T-helper 1 cell treated with Interleukin-12 subunit alpha and Interleukin-12 subunit beta and Interleukin-4 antibody, amounts not matched to agents 30 μg/mL and 1 μg/mL, for 36 hours (primary cell): ENCODE data around the gene SLC19A1.
"Not testable (repeated sequence)": the region's sequence is repeated elsewhere in the genome, so short reads cannot be mapped to it uniquely, and the experiment has no call there.

Experiments
- H3K27ac Mint-ChIP-seq: one replicate; pipeline ENCODE4 v1.8.0; 2021; ENCODE audit warnings: mild to moderate bottlenecking, mixed read lengths
- H3K27me3 Mint-ChIP-seq: one replicate; pipeline ENCODE4 v1.8.0; 2021; ENCODE audit warnings: low read depth, mixed read lengths
- H3K36me3 Mint-ChIP-seq: one replicate; pipeline ENCODE4 v1.8.0; 2021; ENCODE audit warnings: low read depth, mixed read lengths
- H3K4me1 Mint-ChIP-seq: one replicate; pipeline ENCODE4 v1.8.0; 2021; ENCODE audit warnings: low read depth, mixed read lengths
- H3K4me3 Mint-ChIP-seq: one replicate; pipeline ENCODE4 v1.8.0; 2021; ENCODE audit warnings: mild to moderate bottlenecking, moderate library complexity, mixed read lengths
- H3K9me3 Mint-ChIP-seq: one replicate; pipeline ENCODE4 v1.8.0; 2021; ENCODE audit warnings: mixed read lengths

The SLC19A1 gene

DNA sequence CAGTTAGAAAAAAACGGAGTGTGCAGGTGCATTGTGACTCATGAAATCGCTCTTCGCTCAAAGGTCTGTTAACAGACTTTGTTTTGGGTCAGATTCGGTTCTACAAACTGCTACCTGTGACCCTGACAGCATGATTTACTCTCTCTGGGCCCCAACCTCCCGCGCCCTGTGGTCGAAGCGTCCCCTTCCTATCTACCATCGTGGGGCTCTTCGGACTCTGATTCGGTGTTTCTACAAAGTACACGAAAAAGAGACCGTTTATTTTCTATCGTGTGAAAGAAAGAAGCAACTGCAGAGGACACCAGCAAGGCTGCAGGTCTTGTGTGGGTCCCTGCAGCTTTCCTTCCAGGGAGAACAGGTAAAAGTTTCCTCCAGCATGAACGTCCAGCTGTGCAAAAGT lies 29.4 kb upstream of the SLC19A1 start:
- H3K36me3 Mint-ChIP-seq: no peaks in the 10 kb centered on the region
- H3K27ac Mint-ChIP-seq: no peak overlapping the region
- no peaks in the 10 kb centered on the region for H3K9me3 Mint-ChIP-seq
- H3K27me3 Mint-ChIP-seq: peaks cover 23% of the 10 kb centered on the region
- H3K4me1 Mint-ChIP-seq: no peaks in the 10 kb centered on the region
- no peak overlapping the region for H3K4me3 Mint-ChIP-seq

DNA sequence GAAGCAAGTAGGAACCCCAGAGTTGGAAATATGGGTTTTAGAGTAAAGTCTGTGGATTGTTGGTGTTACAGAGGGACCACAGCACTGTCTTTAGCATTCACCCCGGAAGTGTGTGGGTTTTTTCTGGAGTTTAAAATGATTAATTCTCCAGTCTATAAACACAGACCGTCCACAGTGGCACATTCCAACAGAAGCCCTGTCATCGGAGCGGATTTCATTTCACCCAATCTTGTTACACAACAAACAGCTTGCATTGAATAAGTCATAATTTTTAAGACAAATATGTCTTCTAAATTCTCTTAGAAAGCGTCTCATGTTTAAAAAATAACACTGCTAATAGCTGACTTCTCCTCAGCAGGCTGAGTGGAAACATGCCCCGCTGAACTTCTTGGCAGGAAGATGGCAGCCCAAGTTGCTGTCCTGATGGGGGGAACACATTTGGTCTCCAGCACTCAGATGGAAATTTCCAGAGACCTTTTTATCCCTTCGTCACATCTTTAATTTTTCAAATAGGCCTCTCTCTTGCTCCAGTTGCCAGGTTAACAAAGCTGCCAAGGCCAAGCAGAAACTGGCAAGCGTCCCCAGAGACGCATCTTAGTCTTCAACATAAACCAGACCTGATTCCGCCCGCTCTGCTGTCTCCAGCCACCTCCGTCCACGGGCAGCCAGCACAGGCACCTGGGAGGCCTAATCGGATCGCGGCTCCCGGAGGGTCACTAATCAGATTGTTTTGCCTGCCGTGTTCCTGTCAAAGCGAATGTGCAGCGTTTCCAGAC lies 28.8 kb upstream of the SLC19A1 start:
- no peaks in the 10 kb centered on the region for H3K4me1 Mint-ChIP-seq
- H3K36me3 Mint-ChIP-seq: no peaks in the 10 kb centered on the region
- H3K9me3 Mint-ChIP-seq: no peaks in the 10 kb centered on the region
- H3K4me3 Mint-ChIP-seq: no peak overlapping the region
- H3K27me3 Mint-ChIP-seq: peaks cover 23% of the 10 kb centered on the region
- no peak overlapping the region for H3K27ac Mint-ChIP-seq

- Mint-ChIP-seq H3K27ac (no peak overlapping the region), H3K4me3 (no peak overlapping the region), H3K36me3 (no peaks in the 10 kb centered on the region), H3K9me3 (no peaks in the 10 kb centered on the region), H3K27me3 (peaks cover 26% of the 10 kb centered on the region), H3K4me1 (no peaks in the 10 kb centered on the region)
Observed at GRCh38 chr21:45570071-45570470, 27.8 kb upstream of the SLC19A1 start.

DNA sequence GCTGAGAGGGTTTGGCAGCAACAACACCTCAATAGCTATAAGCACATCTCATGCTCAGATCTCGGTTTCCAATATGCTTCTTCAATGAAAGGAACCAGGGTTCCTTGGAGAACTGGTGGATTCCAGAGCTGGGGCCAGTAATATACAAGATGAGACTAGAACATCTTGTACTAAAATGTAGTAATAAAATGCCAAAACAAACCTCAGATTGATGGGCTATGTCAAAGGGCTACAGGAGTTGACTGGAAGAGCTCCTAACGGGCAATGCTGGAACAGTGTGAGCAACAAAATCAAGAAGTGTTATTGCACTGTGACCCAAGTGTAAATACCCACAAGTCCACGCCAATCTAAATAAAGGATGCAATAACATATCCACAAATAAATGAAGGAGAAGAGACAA lies 26.1 kb upstream of the SLC19A1 start:
- no peak overlapping the region for H3K27ac Mint-ChIP-seq
- no peaks in the 10 kb centered on the region for H3K4me1 Mint-ChIP-seq
- no peaks in the 10 kb centered on the region for H3K9me3 Mint-ChIP-seq

GRCh38 chr21:45564137-45564536 lies 21.9 kb upstream of the SLC19A1 start:
- H3K4me3 Mint-ChIP-seq, H3K36me3 Mint-ChIP-seq, H3K4me1 Mint-ChIP-seq, H3K27ac Mint-ChIP-seq, H3K9me3 Mint-ChIP-seq: not testable (repeated sequence)
- peaks cover 50% of the 10 kb centered on the region for H3K27me3 Mint-ChIP-seq

More for the DNA sequence above, 26.1 kb upstream of the SLC19A1 start:
- Mint-ChIP-seq H3K27me3 (peaks cover 35% of the 10 kb centered on the region), H3K36me3 (no peaks in the 10 kb centered on the region), H3K4me3 (no peak overlapping the region)

DNA sequence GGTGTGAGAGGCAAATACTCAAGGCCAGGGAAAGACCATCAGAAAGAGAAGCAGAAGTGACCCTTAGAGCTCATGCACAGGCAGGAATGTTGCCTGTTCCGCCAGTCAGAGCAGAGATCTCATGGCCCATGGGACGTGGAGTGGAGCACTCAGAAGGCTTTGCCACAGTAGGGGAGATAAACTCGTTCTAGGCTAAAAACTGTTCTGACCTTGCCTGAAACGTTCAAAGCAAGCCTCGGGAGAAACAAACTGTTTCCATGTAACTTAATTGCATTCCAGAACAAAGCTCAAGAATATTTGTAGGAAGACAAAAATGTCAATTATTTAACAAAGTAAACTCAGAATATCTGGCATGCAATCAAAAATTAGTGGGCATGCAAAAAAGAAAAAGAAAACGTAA lies 20.7 kb upstream of the SLC19A1 start:
- Mint-ChIP-seq H3K4me3 (no peak overlapping the region), H3K4me1 (no peaks in the 10 kb centered on the region), H3K36me3 (no peaks in the 10 kb centered on the region), H3K27me3 (peaks cover 38% of the 10 kb centered on the region), H3K27ac (no peak overlapping the region), H3K9me3 (no peaks in the 10 kb centered on the region)

DNA sequence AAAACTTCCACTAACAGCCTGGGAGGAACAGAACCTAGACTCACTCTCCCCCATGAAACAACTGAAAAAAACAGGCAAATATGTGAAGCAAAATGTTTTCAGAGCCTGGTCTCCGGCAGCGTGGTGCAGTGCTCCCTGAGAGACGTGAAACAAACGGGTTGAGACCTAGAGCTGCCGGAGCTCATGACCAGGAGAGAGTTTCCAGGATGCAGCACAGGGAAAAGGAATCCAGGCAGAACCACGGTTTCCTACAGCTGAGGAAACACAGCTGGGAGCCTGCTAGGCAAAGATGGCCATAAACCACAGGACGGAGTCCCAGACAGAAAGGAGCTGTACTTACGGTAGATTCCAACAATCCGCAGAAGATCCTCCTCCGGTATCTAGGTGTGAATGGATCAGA lies 20.2 kb upstream of the SLC19A1 start:
- no peaks in the 10 kb centered on the region for H3K4me1 Mint-ChIP-seq
- H3K9me3 Mint-ChIP-seq: no peaks in the 10 kb centered on the region
- H3K36me3 Mint-ChIP-seq: no peaks in the 10 kb centered on the region
- no peak overlapping the region for H3K27ac Mint-ChIP-seq
- peaks cover 34% of the 10 kb centered on the region for H3K27me3 Mint-ChIP-seq
- no peak overlapping the region for H3K4me3 Mint-ChIP-seq

GRCh38 chr21:45561241-45561640 lies 19.0 kb upstream of the SLC19A1 start:
- H3K4me1 Mint-ChIP-seq, H3K27ac Mint-ChIP-seq, H3K9me3 Mint-ChIP-seq, H3K4me3 Mint-ChIP-seq, H3K36me3 Mint-ChIP-seq: not testable (repeated sequence)
- H3K27me3 Mint-ChIP-seq: peaks cover 27% of the 10 kb centered on the region

- Mint-ChIP-seq H3K36me3 (no peaks in the 10 kb centered on the region), H3K27ac (no peak overlapping the region), H3K4me1 (peaks cover 3% of the 10 kb centered on the region), H3K9me3 (no peaks in the 10 kb centered on the region), H3K4me3 (no peak overlapping the region), H3K27me3 (peaks cover 24% of the 10 kb centered on the region)
Observed at GRCh38 chr21:45560106-45561021, 18.1 kb upstream of the SLC19A1 start.

DNA sequence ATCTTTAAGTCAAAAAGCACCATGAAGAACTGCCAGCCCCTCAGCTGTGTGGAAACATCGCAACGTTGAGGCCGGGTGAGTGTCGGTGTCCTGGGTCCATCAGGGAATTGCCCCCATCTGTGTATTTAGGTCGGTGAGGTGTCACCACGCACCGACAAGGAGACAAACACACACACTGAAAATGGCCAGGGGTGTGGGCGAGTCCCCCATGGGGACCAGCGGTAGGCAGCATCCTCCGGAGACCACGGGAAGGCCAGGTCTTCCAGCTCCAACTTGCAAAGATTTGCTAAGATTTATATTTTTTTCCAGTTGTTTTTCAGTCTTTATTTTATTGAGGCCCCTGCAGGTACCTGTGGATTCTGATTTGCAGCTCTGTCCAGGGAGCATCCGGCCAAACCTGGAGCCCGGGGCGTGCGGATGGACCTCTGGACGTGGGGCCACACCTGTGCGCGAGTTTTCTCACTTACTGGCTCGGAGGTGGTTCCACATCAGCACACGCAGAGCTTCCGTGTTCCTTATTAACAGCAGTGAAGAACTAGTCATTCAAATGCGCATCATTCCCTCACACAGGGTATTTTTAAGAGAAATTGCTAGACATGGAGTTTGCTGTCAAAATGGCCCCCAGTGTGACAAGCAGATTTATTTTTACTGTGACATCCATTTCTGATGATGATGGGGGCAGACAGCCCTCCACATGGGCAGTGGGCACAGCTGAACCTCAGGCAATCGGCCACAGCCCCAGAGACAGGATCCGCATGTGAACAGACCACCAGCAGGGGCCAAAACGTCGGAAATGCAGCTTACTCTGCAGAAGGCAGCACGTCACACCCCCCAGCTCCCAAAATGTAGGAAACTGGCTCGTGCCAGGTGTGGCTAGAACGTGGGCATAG lies 17.2 kb upstream of the SLC19A1 start:
- peaks cover 20% of the 10 kb centered on the region for H3K27me3 Mint-ChIP-seq
- no peaks in the 10 kb centered on the region for H3K36me3 Mint-ChIP-seq
- H3K4me3 Mint-ChIP-seq: no peak overlapping the region
- H3K9me3 Mint-ChIP-seq: no peaks in the 10 kb centered on the region
- peaks cover 7% of the 10 kb centered on the region for H3K4me1 Mint-ChIP-seq
- no peak overlapping the region for H3K27ac Mint-ChIP-seq

GRCh38 chr21:45558044-45558721 lies 15.9 kb upstream of the SLC19A1 start:
- no peak overlapping the region for H3K4me3 Mint-ChIP-seq
- no peaks in the 10 kb centered on the region for H3K9me3 Mint-ChIP-seq
- peaks cover 13% of the 10 kb centered on the region for H3K27me3 Mint-ChIP-seq
- no peaks in the 10 kb centered on the region for H3K36me3 Mint-ChIP-seq
- peaks cover 7% of the 10 kb centered on the region for H3K4me1 Mint-ChIP-seq
- no peak overlapping the region for H3K27ac Mint-ChIP-seq

DNA sequence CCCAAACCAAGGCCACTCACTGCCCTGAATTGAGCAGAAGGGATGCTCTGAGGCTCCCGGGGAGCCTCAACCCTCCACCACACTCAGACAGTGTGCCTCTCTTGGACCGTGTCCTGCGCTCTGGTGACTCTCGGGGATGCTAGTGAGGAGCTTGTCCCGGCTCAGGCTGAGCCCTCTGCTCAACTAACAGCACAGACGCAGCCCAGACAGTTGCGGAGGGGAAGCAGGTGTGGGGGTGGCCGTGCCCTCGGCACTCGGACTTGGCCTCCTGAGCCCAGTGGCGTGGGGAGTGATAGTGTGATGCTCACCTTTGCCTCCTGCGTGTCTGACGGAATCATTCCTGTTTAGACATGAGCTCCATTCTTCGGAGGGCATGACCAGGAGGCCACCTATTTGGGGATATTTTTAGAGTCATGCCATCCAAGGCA lies 15.4 kb upstream of the SLC19A1 start:
- Mint-ChIP-seq H3K27ac (no peak overlapping the region), H3K27me3 (peaks cover 8% of the 10 kb centered on the region), H3K4me1 (peaks cover 12% of the 10 kb centered on the region), H3K36me3 (no peaks in the 10 kb centered on the region), H3K9me3 (no peaks in the 10 kb centered on the region), H3K4me3 (no peak overlapping the region)

GRCh38 chr21:45556645-45557615 lies 14.7 kb upstream of the SLC19A1 start:
- H3K27ac Mint-ChIP-seq: no peak overlapping the region
- peaks cover under 1% of the 10 kb centered on the region for H3K27me3 Mint-ChIP-seq
- no peaks in the 10 kb centered on the region for H3K36me3 Mint-ChIP-seq
- peaks cover 13% of the 10 kb centered on the region for H3K4me1 Mint-ChIP-seq
- no peaks in the 10 kb centered on the region for H3K9me3 Mint-ChIP-seq
- no peak overlapping the region for H3K4me3 Mint-ChIP-seq
